GM06990 (cell line): ENCODE data around the gene PYURF.

Experiments used
- DNase-seq: peaks from one replicate; pipeline ENCODE4 v3.0.0-alpha.2; 2011; ENCODE audit not compliant: insufficient read length; ENCODE audit errors: extremely low read depth
- H3K27me3 ChIP-seq: replicated peaks from 2 replicates; pipeline ENCODE4 v1.6.0; 2011; ENCODE audit warnings: low read length; ENCODE audit not compliant: control insufficient read depth, insufficient read depth
- H3K36me3 ChIP-seq: 2 replicates; pipeline ENCODE4 v1.5.1; 2011; ENCODE audit warnings: low read length; ENCODE audit not compliant: control insufficient read depth, insufficient read depth
- H3K4me3 ChIP-seq: replicated peaks from 2 replicates; pipeline ENCODE4 v1.5.1; 2011; ENCODE audit warnings: low read depth, mild to moderate bottlenecking, control low read depth, low read length
- TF ChIP-seq, protein P1 (sequence below): IDR thresholded peaks from 2 replicates; pipeline ENCODE4 v1.5.1; 2011; ENCODE audit warnings: low read length, control low read depth, mild to moderate bottlenecking, inconsistent platforms; ENCODE audit not compliant: insufficient read depth, poor library complexity, severe bottlenecking

The PYURF gene

GRCh38 chr4:88503344-88503743 is 20.2 kb downstream of the PYURF start:
- Histone ChIP-seq H3K4me3 (no peak overlapping the region), H3K27me3 (no peaks in the 10 kb centered on the region), H3K36me3 (no peaks in the 10 kb centered on the region)
- DNase-seq, result no peak
- TF ChIP-seq, protein P1, sequence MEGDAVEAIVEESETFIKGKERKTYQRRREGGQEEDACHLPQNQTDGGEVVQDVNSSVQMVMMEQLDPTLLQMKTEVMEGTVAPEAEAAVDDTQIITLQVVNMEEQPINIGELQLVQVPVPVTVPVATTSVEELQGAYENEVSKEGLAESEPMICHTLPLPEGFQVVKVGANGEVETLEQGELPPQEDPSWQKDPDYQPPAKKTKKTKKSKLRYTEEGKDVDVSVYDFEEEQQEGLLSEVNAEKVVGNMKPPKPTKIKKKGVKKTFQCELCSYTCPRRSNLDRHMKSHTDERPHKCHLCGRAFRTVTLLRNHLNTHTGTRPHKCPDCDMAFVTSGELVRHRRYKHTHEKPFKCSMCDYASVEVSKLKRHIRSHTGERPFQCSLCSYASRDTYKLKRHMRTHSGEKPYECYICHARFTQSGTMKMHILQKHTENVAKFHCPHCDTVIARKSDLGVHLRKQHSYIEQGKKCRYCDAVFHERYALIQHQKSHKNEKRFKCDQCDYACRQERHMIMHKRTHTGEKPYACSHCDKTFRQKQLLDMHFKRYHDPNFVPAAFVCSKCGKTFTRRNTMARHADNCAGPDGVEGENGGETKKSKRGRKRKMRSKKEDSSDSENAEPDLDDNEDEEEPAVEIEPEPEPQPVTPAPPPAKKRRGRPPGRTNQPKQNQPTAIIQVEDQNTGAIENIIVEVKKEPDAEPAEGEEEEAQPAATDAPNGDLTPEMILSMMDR, result no peak

DNA sequence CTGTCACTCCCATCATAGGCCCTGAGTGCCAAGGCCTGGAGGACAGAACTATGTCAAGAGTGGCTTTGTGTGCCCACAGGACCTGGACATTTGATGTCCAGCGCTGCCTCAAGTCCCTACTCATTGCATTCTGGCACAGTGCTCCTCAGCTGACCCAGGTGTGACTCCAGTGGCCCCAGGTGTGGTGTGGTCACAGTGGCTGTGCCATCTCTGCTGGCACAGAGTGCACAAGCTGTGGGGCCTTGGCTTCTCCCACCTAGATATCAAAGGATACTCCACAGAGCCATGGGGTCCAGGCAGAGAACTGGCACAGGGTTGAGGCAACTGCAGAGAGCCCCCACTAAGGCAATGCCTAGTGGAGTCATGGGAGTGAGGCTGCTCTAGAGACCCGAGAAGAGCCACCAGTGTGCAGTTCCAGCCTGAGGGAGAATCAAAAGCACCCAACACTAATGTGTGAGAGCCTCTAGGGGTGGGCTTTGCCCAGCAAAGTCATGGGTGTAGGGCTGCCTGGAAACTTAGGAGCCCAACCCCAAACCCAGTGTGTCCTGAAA is 25.6 kb downstream of the PYURF start:
- DNase-seq, result no peak
- Histone ChIP-seq H3K4me3 (no peak overlapping the region), H3K36me3 (no peaks in the 10 kb centered on the region), H3K27me3 (no peaks in the 10 kb centered on the region)
- TF ChIP-seq, protein P1, result no peak

- Histone ChIP-seq H3K27me3 (no peaks in the 10 kb centered on the region), H3K4me3 (no peak overlapping the region), H3K36me3 (no peaks in the 10 kb centered on the region; the same call in 1 of the 2 replicates)
- TF ChIP-seq, protein P1, result no peak
- DNase-seq, result no peak
Measured at GRCh38 chr4:88489100-88489761, 34.3 kb downstream of the PYURF start.

- no peaks in the 10 kb centered on the region for H3K36me3 ChIP-seq
- no peaks in the 10 kb centered on the region for H3K27me3 ChIP-seq
- DNase-seq, result no peak
- no peak overlapping the region for H3K4me3 ChIP-seq
- TF ChIP-seq, protein P1, result no peak
Measured at GRCh38 chr4:88481537-88481936, 42.0 kb downstream of the PYURF start.

- Histone ChIP-seq H3K27me3 (no peaks in the 10 kb centered on the region), H3K36me3 (no peaks in the 10 kb centered on the region)
Measured at GRCh38 chr4:88478247-88478646, 45.3 kb downstream of the PYURF start.

More at GRCh38 chr4:88478247-88478646, 45.3 kb downstream of the PYURF start:
- no peak for DNase-seq
- H3K4me3 ChIP-seq, result no peak overlapping the region
- TF ChIP-seq, protein P1, result no peak
